HEK293 (cell line): Measurements from ENCODE around the gene SYNJ2.

Experiments used
- FEZF1 ChIP-seq: fragments of 450-650 bp; formaldehyde crosslinking; IDR thresholded peaks from 2 replicates; pipeline ENCODE4 v1.5.1; 2016; ENCODE audit warnings: missing biosample characterization, missing genetic modification characterization
- ZNF302 ChIP-seq: fragments of 450-650 bp; formaldehyde crosslinking; IDR thresholded peaks from 2 replicates; pipeline ENCODE4 v1.5.1; 2016; ENCODE audit warnings: missing biosample characterization, missing genetic modification characterization, low read depth
- ZNF530 ChIP-seq: fragments of 450-650 bp; formaldehyde crosslinking; IDR thresholded peaks from 2 replicates; pipeline ENCODE4 v1.5.1; 2016; ENCODE audit warnings: low read depth, missing biosample characterization, missing genetic modification characterization
- TF ChIP-seq, protein P1 (sequence below): fragments of 450-650 bp; formaldehyde crosslinking; IDR thresholded peaks from 2 replicates; pipeline ENCODE4; 2016; ENCODE audit warnings: missing biosample characterization, missing genetic modification characterization

DNA sequence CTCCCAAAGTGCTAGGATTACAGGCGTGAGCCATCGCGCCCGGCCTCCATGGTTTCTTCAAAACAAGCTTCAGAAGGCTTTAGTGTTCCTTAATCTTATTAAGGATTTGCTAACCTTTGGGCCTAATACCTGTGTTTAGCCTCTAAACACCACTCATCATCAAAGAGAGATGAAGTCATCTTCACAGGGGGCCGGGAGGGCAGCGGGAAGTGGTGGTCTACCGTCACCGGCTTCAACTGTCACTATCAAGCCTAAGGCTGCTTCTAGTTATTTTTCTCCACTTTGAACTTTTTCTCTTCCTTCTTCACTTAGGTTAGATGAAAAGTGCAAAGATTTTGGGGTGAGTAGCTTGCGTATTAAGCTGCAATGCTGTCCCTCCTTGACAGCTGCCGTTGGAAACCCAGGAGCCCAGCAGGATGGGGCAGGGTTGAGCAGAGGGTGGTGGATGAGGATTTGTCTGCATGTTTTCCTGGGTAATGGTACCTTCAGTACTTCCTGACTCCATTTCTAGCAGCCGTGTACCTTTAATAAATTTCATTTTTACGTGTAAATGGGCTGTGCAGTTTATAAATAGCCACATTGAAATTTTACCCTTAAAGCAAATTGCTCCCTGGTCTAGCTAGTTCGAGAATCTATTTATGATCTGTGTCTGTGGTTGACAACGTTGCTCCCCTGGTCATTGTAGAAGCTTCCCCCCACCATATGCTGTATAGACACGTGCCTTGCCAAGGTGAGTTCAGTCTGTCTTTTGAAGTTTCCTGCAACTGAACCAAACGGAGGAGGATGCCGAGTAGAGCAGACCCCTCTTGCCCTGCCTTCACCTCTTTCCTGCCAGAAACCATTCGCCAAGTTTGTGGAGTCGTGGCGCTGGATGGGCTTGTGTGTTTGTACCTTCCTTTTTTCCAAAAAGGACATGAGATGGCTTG lies 64.8 kb downstream of the SYNJ2 start:
- TF ChIP-seq, protein P1, sequence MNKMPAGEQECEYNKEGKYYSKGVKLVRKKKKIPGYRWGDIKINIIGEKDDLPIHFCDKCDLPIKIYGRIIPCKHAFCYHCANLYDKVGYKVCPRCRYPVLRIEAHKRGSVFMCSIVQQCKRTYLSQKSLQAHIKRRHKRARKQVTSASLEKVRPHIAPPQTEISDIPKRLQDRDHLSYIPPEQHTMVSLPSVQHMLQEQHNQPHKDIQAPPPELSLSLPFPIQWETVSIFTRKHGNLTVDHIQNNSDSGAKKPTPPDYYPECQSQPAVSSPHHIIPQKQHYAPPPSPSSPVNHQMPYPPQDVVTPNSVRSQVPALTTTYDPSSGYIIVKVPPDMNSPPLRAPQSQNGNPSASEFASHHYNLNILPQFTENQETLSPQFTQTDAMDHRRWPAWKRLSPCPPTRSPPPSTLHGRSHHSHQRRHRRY (tag by site-specific recombination): no peak
- TF ChIP-seq FEZF1: no peak
- no peak for TF ChIP-seq ZNF302
- no peak for TF ChIP-seq ZNF530
